ENCODE data around the gene SGCD. TPM values are rescaled to one million over a fixed set of nuclear protein-coding genes. Genes with fewer than 3 reads are reported as not detected.
A peak's percentile ranks its signal among the peaks of the same experiment; 100 is the strongest.

Gene SGCD
- total and polyA plus RNA-seq, 8 donors = 0.58 to 55.8 (median 2.8) TPM

DNA sequence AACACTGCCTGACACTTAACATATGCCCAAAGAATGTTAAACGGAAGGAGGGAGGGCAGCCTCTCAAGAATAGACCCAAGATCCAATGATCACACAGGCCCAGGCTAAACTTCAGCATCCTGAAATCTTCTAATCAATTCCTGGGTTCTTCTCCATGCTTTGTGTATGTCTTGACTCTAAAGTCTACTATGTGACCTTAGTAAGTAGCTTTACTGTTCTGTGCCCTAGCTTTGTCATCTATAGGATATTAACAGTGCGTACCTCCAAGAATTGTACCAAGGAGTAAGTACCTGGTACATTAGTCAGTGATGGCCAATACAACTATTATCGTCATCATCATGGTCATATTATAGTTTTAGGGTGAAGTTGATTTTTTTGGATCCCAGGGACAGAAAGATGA, 96.6 kb downstream of the SGCD start:
- WGBS, 5 donors = 55 to 88% (median 61%) methylated on average over 3 of the region's 3 CpGs

DNA sequence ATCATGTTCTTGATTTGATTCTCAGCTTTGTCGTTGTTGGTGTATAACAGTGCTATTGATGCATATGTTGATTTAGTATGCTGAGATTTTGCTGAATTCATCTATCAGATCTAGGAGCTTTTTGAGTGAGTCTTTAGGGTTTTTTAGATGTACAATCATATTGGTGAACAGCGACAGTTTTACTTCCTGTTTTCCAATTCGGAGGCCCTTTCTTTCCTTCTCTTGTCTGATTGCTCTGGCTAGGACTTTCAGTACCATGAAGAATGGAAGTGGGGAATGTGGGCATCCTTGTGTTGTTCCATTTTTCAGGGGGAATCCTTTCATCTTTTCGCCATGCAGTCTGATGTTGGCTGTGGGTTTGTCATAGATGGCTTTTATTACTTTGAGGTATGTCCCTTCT, 100.4 kb downstream of the SGCD start:
- no peak overlapping the region for H3K4me3 ChIP-seq
- 84 to 96% (median 92%) methylated on average over 4 of the region's 4 CpGs for WGBS, 5 donors
- H3K27ac ChIP-seq = no peak overlapping the region
- no peak for TF ChIP-seq POLR2AphosphoS5 (IDR thresholded peaks at IDR 0.05)
- no peak for TF ChIP-seq EP300 (IDR thresholded peaks at IDR 0.05)
- TF ChIP-seq, protein P1, sequence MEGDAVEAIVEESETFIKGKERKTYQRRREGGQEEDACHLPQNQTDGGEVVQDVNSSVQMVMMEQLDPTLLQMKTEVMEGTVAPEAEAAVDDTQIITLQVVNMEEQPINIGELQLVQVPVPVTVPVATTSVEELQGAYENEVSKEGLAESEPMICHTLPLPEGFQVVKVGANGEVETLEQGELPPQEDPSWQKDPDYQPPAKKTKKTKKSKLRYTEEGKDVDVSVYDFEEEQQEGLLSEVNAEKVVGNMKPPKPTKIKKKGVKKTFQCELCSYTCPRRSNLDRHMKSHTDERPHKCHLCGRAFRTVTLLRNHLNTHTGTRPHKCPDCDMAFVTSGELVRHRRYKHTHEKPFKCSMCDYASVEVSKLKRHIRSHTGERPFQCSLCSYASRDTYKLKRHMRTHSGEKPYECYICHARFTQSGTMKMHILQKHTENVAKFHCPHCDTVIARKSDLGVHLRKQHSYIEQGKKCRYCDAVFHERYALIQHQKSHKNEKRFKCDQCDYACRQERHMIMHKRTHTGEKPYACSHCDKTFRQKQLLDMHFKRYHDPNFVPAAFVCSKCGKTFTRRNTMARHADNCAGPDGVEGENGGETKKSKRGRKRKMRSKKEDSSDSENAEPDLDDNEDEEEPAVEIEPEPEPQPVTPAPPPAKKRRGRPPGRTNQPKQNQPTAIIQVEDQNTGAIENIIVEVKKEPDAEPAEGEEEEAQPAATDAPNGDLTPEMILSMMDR (IDR thresholded peaks at IDR 0.05) = no peak
- no peak for TF ChIP-seq POLR2A (IDR thresholded peaks at IDR 0.05)
- H3K9me3 ChIP-seq = peaks cover 0 to 3% (median 0%) of the 10 kb centered on the region in 4 donors
- H3K36me3 ChIP-seq = no peaks in the 10 kb centered on the region
- DNase-seq = no peak
- intact Hi-C loops (cut with DNase I; ENCODE audit: low total_unique reads) = no loop called here
- H3K27me3 ChIP-seq = no peaks in the 10 kb centered on the region
- H3K4me1 ChIP-seq = no peaks in the 10 kb centered on the region

More for the DNA sequence above, 96.6 kb downstream of the SGCD start:
- intact Hi-C loops (cut with DNase I; ENCODE audit: low total_unique reads) = no loop called here
- Histone ChIP-seq H3K27ac (no peak overlapping the region), H3K4me1 (no peaks in the 10 kb centered on the region), H3K9me3 (peaks cover 0 to 3% (median 0%) of the 10 kb centered on the region in 4 donors), H3K4me3 (no peak overlapping the region), H3K36me3 (no peaks in the 10 kb centered on the region), H3K27me3 (no peaks in the 10 kb centered on the region)
- DNase-seq = no peak
- TF ChIP-seq, protein P1 (IDR thresholded peaks at IDR 0.05) = no peak
- TF ChIP-seq POLR2AphosphoS5 (IDR thresholded peaks at IDR 0.05) (no peak), EP300 (IDR thresholded peaks at IDR 0.05) (no peak), POLR2A (IDR thresholded peaks at IDR 0.05) (no peak)

DNA sequence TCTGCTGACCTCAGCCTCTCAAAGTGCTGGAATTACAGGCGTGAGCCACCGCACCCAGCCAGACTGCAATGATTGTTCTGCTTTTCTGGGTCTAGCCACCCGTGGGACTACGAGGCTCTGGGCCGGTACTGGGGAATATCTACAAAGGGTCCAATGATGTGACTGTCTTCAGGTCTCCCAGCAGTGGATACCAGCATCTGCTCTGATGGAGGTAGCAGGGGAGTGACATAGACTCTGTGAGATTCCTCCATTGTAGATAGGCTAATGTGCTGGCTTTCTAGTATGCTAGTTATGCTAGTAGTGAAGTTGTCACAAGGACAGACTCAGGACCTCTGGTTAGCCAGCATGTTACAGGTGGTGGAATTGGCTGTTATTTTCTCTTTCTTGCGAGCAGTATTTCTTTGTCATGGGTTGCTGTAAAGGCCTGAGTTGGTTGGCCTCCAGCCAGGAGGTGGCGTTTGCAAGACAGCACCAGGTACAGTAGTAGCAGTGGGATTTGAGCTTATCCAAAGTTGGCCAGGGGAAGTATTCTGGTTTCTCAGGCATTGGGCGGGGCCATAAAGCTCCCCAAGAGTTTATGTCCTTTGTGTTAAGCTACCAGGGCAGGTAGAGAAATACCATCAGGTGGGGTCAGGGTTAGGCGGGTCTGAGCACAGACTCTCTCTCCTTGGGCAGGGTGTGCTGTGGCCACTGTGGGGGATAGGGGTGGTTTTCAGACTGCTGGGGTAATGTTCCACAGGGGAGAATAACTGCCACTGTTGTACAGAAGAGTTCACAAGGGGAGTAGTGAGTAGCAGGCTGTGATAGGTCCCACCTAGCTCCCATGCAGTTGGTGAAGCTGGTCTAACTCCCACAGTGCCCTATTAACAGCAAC, 105.2 kb downstream of the SGCD start:
- 77 to 85% (median 81%) methylated on average over 7 to 9 of the region's 9 CpGs for WGBS, 5 donors
- no peak overlapping the region for H3K27ac ChIP-seq
- no peaks in the 10 kb centered on the region for H3K27me3 ChIP-seq
- intact Hi-C loops (cut with DNase I; ENCODE audit: low total_unique reads) = no loop called here
- H3K36me3 ChIP-seq = no peaks in the 10 kb centered on the region
- no peaks in the 10 kb centered on the region for H3K4me1 ChIP-seq
- H3K4me3 ChIP-seq = no peak overlapping the region
- DNase-seq = peak in 1 of 2 donors; percentile 55
- TF ChIP-seq EP300 (IDR thresholded peaks at IDR 0.05) (no peak), POLR2AphosphoS5 (IDR thresholded peaks at IDR 0.05) (no peak), POLR2A (IDR thresholded peaks at IDR 0.05) (no peak)
- TF ChIP-seq, protein P1 (IDR thresholded peaks at IDR 0.05) = no peak
- no peaks in the 10 kb centered on the region for H3K9me3 ChIP-seq

DNA sequence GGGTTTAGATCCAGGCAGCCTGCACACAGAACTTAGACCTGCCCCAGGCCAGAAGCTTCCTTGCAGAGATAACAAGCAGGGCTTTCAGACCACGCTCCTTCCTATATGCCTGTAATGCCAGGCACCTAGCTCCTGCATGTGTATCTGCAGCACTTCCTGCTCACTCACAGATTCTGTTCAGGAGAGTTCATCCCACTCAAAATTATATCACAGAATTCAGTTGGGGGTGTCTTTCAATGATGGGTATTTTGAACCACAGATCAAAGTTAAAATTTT, 105.8 kb downstream of the SGCD start:
- Histone ChIP-seq H3K27me3 (no peaks in the 10 kb centered on the region), H3K9me3 (no peaks in the 10 kb centered on the region), H3K27ac (no peak overlapping the region), H3K4me1 (no peaks in the 10 kb centered on the region), H3K36me3 (no peaks in the 10 kb centered on the region), H3K4me3 (no peak overlapping the region)
- intact Hi-C loops (cut with DNase I; ENCODE audit: low total_unique reads) = no loop called here
- TF ChIP-seq POLR2A (IDR thresholded peaks at IDR 0.05) = no peak
- TF ChIP-seq, protein P1 (IDR thresholded peaks at IDR 0.05) = no peak
- TF ChIP-seq EP300 (IDR thresholded peaks at IDR 0.05) = no peak
- no peak for TF ChIP-seq POLR2AphosphoS5 (IDR thresholded peaks at IDR 0.05)
- 50 to 82% (median 55%) methylated on average over 1 of the region's 1 CpG for WGBS, 5 donors
- no peak for DNase-seq

Measured in stomach (tissue), 9 donors.